Endothelial cell of umbilical vein (primary cell): ENCODE results near the gene SMNDC1. TPM values are rescaled to one million over a fixed set of nuclear protein-coding genes. Genes with fewer than 3 reads are reported as not detected.

ENCODE experiments used
- BruUV-seq: library from RNA; stranded (reverse); fragments of 400-500 nt; replicated peaks from 2 replicates; lab custom pipeline; 2021; lab: Mats Ljungman, UMichigan
- CTCF ChIA-PET: fragments of 300-600, 350-600 bp; sonication (Branson Sonifier 250); formaldehyde crosslinking; loops from one replicate; lab custom pipeline; 2021; ENCODE audit warnings: antibody characterized with exemption, inconsistent platforms; lab: Charles Lee
- POLR2A ChIA-PET: fragments of 300-600, 350-600 bp; sonication (Branson Sonifier 250); formaldehyde crosslinking; loops from one replicate; lab custom pipeline; 2021; ENCODE audit warnings: antibody characterized with exemption, inconsistent platforms; lab: Charles Lee
- DNase-seq: peaks from one replicate; pipeline ENCODE4 v3.0.0-alpha.2; 2011; ENCODE audit warnings: low read depth, low spot score
- FAIRE-seq: peaks from 2 replicates; lab custom pipeline; 2011; peaks lifted over from hg19 to GRCh38; lab: Jason Lieb, UNC
- H2AFZ ChIP-seq: 2 replicates; pipeline ENCODE4 v1.6.0; 2012; ENCODE audit warnings: low read depth, low read length, control low read depth, inconsistent platforms
- H3K27ac ChIP-seq: 2 replicates; pipeline ENCODE4 v1.5.1; 2011; ENCODE audit warnings: low read depth, mild to moderate bottlenecking, control low read depth, low read length, moderate library complexity; ENCODE audit not compliant: insufficient read depth
- H3K27me3 ChIP-seq, 2 experiments: 2 replicates each; pipeline versions ENCODE4 v1.6.0 to v1.6.1; 2011; ENCODE audit warnings: low read length in 2 of 2, mixed read lengths in 1 of 2; ENCODE audit not compliant: control insufficient read depth in 2 of 2, insufficient read depth in 2 of 2
- H3K36me3 ChIP-seq, 2 experiments: 2 replicates in 1 of 2; 3 replicates in 1 of 2; pipeline ENCODE4 v1.5.1; 2011; ENCODE audit warnings: low read length in 2 of 2, mild to moderate bottlenecking in 1 of 2, moderate library complexity in 1 of 2; ENCODE audit not compliant: control insufficient read depth in 2 of 2, insufficient read depth in 2 of 2; ENCODE audit errors: extremely low read depth in 1 of 2
- H3K4me1 ChIP-seq: 3 replicates; pipeline ENCODE4 v1.5.1; 2011; ENCODE audit warnings: mild to moderate bottlenecking, low read length; ENCODE audit not compliant: control insufficient read depth, insufficient read depth; ENCODE audit errors: extremely low read depth
- H3K4me2 ChIP-seq: 2 replicates; pipeline ENCODE4 v1.6.1; 2011; ENCODE audit warnings: low read length, control low read depth, mixed read lengths; ENCODE audit not compliant: insufficient read depth
- H3K4me3 ChIP-seq, 3 experiments: fragments of 200-600 bp in 1 of 3; sonication (generic), shearing (Covaris generic) in 1 of 3; replicated peaks in 1 of 3; 2 replicates each; pipeline ENCODE4 v1.5.1; 2011 to 2016; ENCODE audit warnings: control low read depth in 3 of 3, low read length in 3 of 3, mild to moderate bottlenecking in 2 of 3, inconsistent platforms in 1 of 3, low read depth in 1 of 3, moderate library complexity in 1 of 3; ENCODE audit not compliant: insufficient read depth in 1 of 3
- H3K79me2 ChIP-seq: 2 replicates; pipeline ENCODE4 v1.6.0; 2012; ENCODE audit warnings: low read length, inconsistent platforms; ENCODE audit not compliant: control insufficient read depth, insufficient read depth
- H3K9ac ChIP-seq: replicated peaks from 2 replicates; pipeline ENCODE3; 2011; ENCODE audit warnings: low read length, control low read depth; ENCODE audit not compliant: insufficient read depth; ENCODE audit errors: extremely low read depth
- H3K9me1 ChIP-seq: replicated peaks from 3 replicates; pipeline ENCODE4 v1.6.0; 2011; ENCODE audit warnings: mild to moderate bottlenecking, low read length; ENCODE audit not compliant: control insufficient read depth, insufficient read depth; ENCODE audit errors: extremely low read depth
- H3K9me3 ChIP-seq: replicated peaks from 2 replicates; pipeline ENCODE4 v1.5.1; 2012; ENCODE audit warnings: low read length, inconsistent platforms; ENCODE audit not compliant: control insufficient read depth, insufficient read depth
- H4K20me1 ChIP-seq: replicated peaks from 2 replicates; pipeline ENCODE3; 2011; ENCODE audit warnings: mild to moderate bottlenecking, low read length; ENCODE audit not compliant: control insufficient read depth, insufficient read depth; ENCODE audit errors: extremely low read depth
- EZH2 ChIP-seq: IDR thresholded peaks from 2 replicates; pipeline ENCODE4 v1.6.1; 2012; ENCODE audit warnings: borderline replicate concordance, low read depth, mild to moderate bottlenecking, moderate library complexity, low read length, inconsistent platforms; ENCODE audit not compliant: severe bottlenecking
- GATA2 ChIP-seq: IDR thresholded peaks from 2 replicates; pipeline ENCODE4 v1.7.0; 2011; ENCODE audit warnings: low read depth, mild to moderate bottlenecking, moderate library complexity, mixed read lengths, low read length; ENCODE audit not compliant: insufficient read length, insufficient read depth
- MAX ChIP-seq: IDR thresholded peaks from 2 replicates; pipeline ENCODE4 v1.6.1; 2011; ENCODE audit not compliant: insufficient read depth, insufficient read length
- MYC ChIP-seq: IDR thresholded peaks from one replicate; pipeline ENCODE4 v1.6.1; 2011; ENCODE audit warnings: mild to moderate bottlenecking, low read depth, low read length
- dilution Hi-C: fragments of 300-500 bp; cut with MboI; formaldehyde crosslinking; loops from one replicate; pipeline ENCODE4 v1.15.0; 2019; ENCODE audit warnings: low sequenced_read_pairs; ENCODE audit not compliant: extremely low pct_ligation_motif_present
- intact Hi-C: fragments of 100-400 bp; cut with micrococcal nuclease; formaldehyde crosslinking; loops from one replicate; pipeline ENCODE4 v1.10.0; 2022
- polyA plus RNA-seq, 4 experiments: library from polyadenylated mRNA; depleted of rRNA in 3 of 4; stranded (reverse) in 3 of 4; unstranded in 1 of 4; fragments of >200 nt; gene quantifications; 2 replicates each; pipeline versions ENCODE4 v1.2.1 to v1.2.3, GENCODE V29; 2011 to 2012; ENCODE audit warnings: missing spikeins in 1 of 4
- total RNA-seq: library from RNA; stranded (reverse); gene quantifications from 2 replicates; pipeline ENCODE4 v1.2.3, GENCODE V29; 2021

The SMNDC1 gene
- total and polyA plus RNA-seq, 2 donors (not counting 3 experiments of a cell fraction or from before 2014, with no cell fraction given), result 7.1 to 39.3 TPM

DNA sequence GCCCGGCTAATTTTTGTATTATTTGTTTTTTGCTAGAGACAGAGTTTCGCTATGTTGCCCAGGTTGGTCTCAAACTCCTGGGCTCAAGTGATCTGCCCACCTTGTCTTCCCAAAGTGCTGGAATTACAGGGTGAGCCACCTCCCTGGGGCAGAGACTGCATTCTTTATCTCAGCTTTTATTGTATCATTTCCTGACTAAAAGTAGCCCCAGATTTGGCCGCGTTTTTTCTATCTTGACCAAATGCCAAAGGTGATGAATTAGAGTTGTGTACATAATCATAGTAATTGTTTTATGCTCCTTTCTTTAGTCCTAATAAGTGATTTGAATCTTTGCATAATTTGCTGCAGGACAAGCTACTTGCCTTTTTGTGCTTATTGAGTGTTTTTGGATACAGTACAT, 3.1 kb upstream of the SMNDC1 start:
- no peak overlapping the region for H2AFZ ChIP-seq
- dilution Hi-C loops, result no loop called here
- POLR2A ChIA-PET, result interaction anchor here (1.0 kb wide), 1 partner anchor 276 kb away, joined by 4 read pairs; no protein-coding TSS in a partner anchor

DNA sequence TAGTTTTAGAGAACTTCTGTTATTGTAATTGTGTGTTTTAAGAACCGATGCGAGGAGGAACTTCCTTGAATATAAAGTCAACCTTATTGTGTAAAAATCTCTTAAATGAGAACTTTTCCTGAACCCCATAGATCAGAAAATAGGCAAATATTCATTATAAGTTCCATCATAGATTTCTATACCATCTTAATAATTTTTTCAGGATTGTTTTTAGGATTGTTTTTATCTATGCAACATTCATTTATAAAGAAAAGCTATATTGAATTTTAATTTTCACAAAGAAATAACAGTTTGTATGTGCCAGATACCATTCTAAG, 1.7 kb upstream of the SMNDC1 start:
- dilution Hi-C loops (no loop called here), intact Hi-C loops (loop anchor here (1.0 to 5.0 kb wide), 10 partner anchors 92 to 1831 kb away; partner anchors contain the start of genes ADRA2A, PDCD4 and SMC3)
- H3K4me2 ChIP-seq, result no peak overlapping the region
- H2AFZ ChIP-seq, result no peak overlapping the region
- DNase-seq (no peak), FAIRE-seq (no peak)
- H3K4me3 ChIP-seq, result no peak overlapping the region
- POLR2A ChIA-PET, result interaction anchor here (0.6 kb wide), 1 partner anchor 23 kb away, joined by 6 read pairs; no protein-coding TSS in a partner anchor
- CTCF ChIA-PET, result interaction anchor here (1.0 to 4.2 kb wide), 15 partner anchors 48 to 1830 kb away, joined by 3 to 80 read pairs (median 7); partner anchors contain the start of gene DUSP5
- BruUV-seq, result no TSS peak
- H3K79me2 ChIP-seq, result peaks cover 33% of the 10 kb centered on the region
- H3K27me3 ChIP-seq, result no peaks in the 10 kb centered on the region
- no peaks in the 10 kb centered on the region for H3K9me3 ChIP-seq
- H3K9me1 ChIP-seq, result no peaks in the 10 kb centered on the region
- H3K27ac ChIP-seq, result no peak overlapping the region
- H4K20me1 ChIP-seq, result peaks cover 4% of the 10 kb centered on the region
- H3K36me3 ChIP-seq, result peaks cover 3 to 8% of the 10 kb centered on the region in 2 experiments
- no peak for TF ChIP-seq EZH2
- TF ChIP-seq MAX, result no peak
- no peak overlapping the region for H3K9ac ChIP-seq
- peaks cover 62% of the 10 kb centered on the region for H3K4me1 ChIP-seq

More for the DNA sequence above, 3.1 kb upstream of the SMNDC1 start:
- H3K4me2 ChIP-seq, result no peak overlapping the region
- H4K20me1 ChIP-seq, result peaks cover 4% of the 10 kb centered on the region
- H3K9ac ChIP-seq, result no peak overlapping the region
- no peaks in the 10 kb centered on the region for H3K27me3 ChIP-seq
- H3K4me3 ChIP-seq, result no peak overlapping the region
- peaks cover 19% of the 10 kb centered on the region for H3K79me2 ChIP-seq
- H3K4me1 ChIP-seq, result peaks cover 66% of the 10 kb centered on the region
- no peak overlapping the region for H3K27ac ChIP-seq
- no TSS peak for BruUV-seq
- FAIRE-seq, result peak; percentile 57
- DNase-seq, result peak; percentile 67
- no peaks in the 10 kb centered on the region for H3K9me3 ChIP-seq
- H3K9me1 ChIP-seq, result no peaks in the 10 kb centered on the region
- intact Hi-C loops, result loop anchor here (2.0 to 5.0 kb wide), 5 partner anchors 365 to 1829 kb away; partner anchors contain the start of genes ADRA2A and PDCD4
- TF ChIP-seq GATA2, result peak; percentile 54
- TF ChIP-seq MYC, result no peak
- CTCF ChIA-PET, result interaction anchor here (0.8 to 4.2 kb wide), 15 partner anchors 47 to 1830 kb away, joined by 3 to 80 read pairs (median 3); partner anchors contain the start of gene DUSP5
- no peaks in the 10 kb centered on the region for H3K36me3 ChIP-seq
